Fibroblast of pulmonary artery (primary cell): ENCODE data around the gene MBD6.

Experiments
- DNase-seq: peaks from one replicate; pipeline ENCODE4 v3.0.0-alpha.2; 2010; ENCODE audit warnings: low read depth
- H3K4me3 ChIP-seq: replicated peaks from 2 replicates; pipeline ENCODE4 v1.5.1; 2011; ENCODE audit warnings: low read depth, mild to moderate bottlenecking, control low read depth, low read length, moderate library complexity
- CTCF ChIP-seq: IDR thresholded peaks from 2 replicates; pipeline ENCODE4 v1.5.1; 2011; ENCODE audit warnings: mild to moderate bottlenecking, control low read depth, low read length, inconsistent platforms; ENCODE audit errors: missing control alignments

MBD6 gene

GRCh38 chr12:57522011-57522886 lies at the start of gene MBD6:
MBD6 (plus strand) TSS chr12:57522824; CDS start chr12:57524304, 1,480 bp downstream.
- no peak for TF ChIP-seq CTCF
- DNase-seq = peak; percentile 93
- H3K4me3 ChIP-seq = peak within 1 kb of the TSS; percentile 92

GRCh38 chr12:57473392-57473791 lies 49.2 kb upstream of the MBD6 start:
- no peak for TF ChIP-seq CTCF
- no peak overlapping the region for H3K4me3 ChIP-seq

GRCh38 chr12:57473886-57474285 lies 48.7 kb upstream of the MBD6 start:
- no peak for DNase-seq
- no peak for TF ChIP-seq CTCF
- no peak overlapping the region for H3K4me3 ChIP-seq

More at GRCh38 chr12:57473392-57473791, 49.2 kb upstream of the MBD6 start:
- no peak for DNase-seq

- no peak for DNase-seq
- H3K4me3 ChIP-seq = no peak overlapping the region
- TF ChIP-seq CTCF = no peak
Measured at GRCh38 chr12:57474430-57474829, 48.2 kb upstream of the MBD6 start.

GRCh38 chr12:57474862-57475261 lies 47.8 kb upstream of the MBD6 start:
- no peak overlapping the region for H3K4me3 ChIP-seq
- TF ChIP-seq CTCF = no peak
- DNase-seq = no peak

GRCh38 chr12:57475271-57476161 lies 47.1 kb upstream of the MBD6 start:
- DNase-seq = no peak
- no peak for TF ChIP-seq CTCF
- no peak overlapping the region for H3K4me3 ChIP-seq
